GM19372 (cell line): ENCODE measurements around the gene THEM4.
"Not testable (repeated sequence)": the region's sequence is repeated elsewhere in the genome, so short reads cannot be mapped to it uniquely, and the experiment has no call there.

Experiments used
- ATAC-seq: cut with Tn5 transposase; IDR thresholded peaks from one replicate; pipeline ENCODE4 v1.9.1; 2021; ENCODE audit warnings: mild to moderate bottlenecking, low read depth, moderate library complexity; ENCODE audit not compliant: unreplicated experiment

THEM4 gene

GRCh38 chr1:151867321-151867720 lies 42.0 kb downstream of the THEM4 start:
- ATAC-seq = no peak

- ATAC-seq = no peak
These were observed 44.9 kb downstream of the THEM4 start for GRCh38 chr1:151864411-151864810.

DNA sequence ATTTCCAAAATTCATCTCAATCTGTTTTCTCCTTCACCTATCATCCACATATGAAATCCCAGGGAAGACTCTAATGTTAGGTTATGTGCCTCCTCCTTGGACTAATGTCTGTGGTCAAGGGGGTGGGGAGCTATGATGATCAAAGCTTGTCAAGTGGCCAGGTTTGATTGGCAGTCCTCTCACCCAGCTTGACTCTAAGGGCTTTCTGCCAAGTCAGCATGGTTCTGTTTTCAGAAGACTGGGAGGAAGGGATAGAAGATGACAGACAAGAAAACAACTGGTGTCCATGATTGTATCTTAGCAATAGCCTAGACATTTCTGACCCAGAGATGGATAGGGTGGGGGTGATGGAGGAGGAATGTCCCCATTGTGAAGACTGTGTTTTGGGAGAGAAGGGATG lies 46.7 kb downstream of the THEM4 start:
- no peak for ATAC-seq

GRCh38 chr1:151860504-151861187 lies 48.7 kb downstream of the THEM4 start:
- ATAC-seq = no peak

DNA sequence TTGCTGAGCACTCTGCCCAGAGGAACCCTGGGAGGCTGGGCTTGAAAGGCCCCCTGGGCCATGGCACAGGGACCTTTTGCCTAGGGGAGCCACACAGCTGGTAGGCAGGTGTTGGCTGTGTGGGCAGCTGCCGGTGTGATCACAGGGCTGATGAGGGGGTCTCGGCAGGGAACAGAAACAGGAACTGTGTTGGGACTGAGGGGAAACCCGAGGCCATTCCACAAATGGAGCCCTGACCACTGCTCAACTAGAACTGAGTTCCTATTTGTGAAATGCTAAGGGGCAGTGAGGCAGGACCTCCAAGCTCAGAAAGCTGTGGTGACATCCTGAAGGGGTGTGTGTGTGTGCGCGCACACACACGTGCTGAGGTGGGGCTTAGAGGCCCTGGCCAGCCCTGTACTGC lies 49.4 kb downstream of the THEM4 start:
- ATAC-seq = no peak

GRCh38 chr1:151858886-151859665 lies 50.2 kb downstream of the THEM4 start:
- ATAC-seq = no peak

GRCh38 chr1:151858030-151858746 lies 51.1 kb downstream of the THEM4 start:
- ATAC-seq = no peak

- ATAC-seq = no peak
These were observed 53.4 kb downstream of the THEM4 start for GRCh38 chr1:151855933-151856332.

GRCh38 chr1:151855516-151855915 lies 53.8 kb downstream of the THEM4 start:
- not testable (repeated sequence) for ATAC-seq

GRCh38 chr1:151854658-151855057 lies 54.7 kb downstream of the THEM4 start:
- no peak for ATAC-seq

DNA sequence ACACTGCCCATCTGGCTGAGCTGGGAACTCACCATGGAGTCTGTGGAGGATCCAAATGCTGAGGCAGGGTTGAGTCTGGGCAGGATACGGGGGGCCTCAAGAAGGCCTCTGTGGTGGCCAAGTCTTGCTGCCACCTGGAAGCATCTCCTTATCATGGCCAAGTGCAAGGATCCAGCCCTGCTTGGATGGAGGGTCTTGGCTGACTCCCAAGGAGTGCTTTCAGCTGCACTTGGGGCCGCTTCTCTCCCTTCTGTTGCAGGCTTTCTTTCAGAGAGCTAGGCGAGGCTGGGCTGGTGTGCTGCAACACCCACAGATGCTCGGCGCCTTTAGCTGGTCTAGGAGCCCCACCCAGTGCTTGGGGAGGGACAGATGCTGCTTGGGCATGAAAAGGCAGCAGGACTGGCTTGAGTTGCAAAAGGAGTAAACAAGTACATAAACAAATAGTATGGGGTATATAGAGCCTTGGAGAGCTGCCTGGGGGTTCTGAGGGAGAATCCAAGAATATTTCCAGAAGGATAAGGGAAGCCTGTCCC lies 55.8 kb downstream of the THEM4 start, which contains the start of gene THEM5:
Gene THEM5 (minus strand): TSS at position 302 of the 533 bp plus-strand sequence. CDS start 147 bp downstream, at position 155.
- ATAC-seq = no peak

DNA sequence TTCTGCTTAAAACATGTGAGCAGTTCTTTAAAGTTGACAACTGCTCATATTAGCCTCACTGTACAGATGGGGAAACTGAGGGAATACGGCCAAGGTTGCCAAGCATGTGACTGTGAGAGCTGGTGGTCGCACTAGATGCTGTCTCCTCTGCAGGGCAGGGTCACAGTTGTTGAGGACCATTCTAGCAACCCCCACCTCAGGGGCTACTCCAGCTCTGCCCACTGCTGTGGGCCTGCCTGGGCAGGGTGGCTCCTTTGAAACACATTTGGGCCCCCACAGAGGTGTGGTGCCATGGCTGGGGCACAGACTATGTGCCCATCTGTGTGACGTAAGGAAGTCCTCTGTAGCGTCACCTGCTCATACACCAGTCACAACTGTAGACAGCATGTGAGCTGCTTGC lies 56.6 kb downstream of the THEM4 start:
- ATAC-seq = no peak

DNA sequence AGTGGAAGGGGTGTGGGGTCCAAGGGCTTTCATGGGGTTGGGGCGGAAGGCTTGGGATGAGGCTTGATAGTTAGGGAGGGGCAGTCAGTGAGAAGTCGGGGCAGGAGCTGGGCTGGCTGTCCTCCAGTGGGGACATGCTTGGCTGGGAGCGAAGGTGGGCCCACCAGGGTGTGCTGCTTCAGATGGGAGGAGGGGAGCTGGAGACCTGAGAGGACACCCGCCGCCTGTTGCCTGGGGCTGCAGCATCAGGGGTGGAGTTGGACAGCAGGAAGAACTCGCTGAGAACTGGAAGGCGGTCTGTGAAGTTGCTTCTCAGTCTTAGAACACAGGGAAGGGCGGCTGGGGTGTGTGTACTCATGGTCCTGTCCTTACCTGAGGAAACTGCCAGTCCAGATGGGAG lies 57.4 kb downstream of the THEM4 start:
- ATAC-seq = no peak

DNA sequence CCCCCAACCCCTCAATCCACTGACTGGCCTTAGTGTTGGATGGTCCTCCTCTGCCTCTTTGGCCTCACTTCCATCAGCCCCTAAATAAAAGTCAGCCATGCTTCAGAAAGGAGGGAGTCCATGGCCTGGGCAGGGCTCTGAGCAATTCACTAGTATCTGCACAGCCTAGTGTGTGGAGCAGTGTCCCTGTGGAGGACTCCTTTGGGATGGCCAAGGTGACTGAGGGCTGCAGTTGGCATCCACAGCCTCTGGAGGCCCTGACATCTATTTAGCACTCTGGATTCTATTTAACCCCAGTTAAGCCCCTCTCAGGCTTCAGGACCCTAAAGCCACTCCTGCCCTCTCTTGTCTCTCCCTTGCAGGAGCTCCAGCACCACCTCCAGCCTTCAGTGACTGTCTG lies 59.4 kb downstream of the THEM4 start:
- no peak for ATAC-seq

GRCh38 chr1:151849126-151849525 lies 60.2 kb downstream of the THEM4 start:
- no peak for ATAC-seq

- ATAC-seq = no peak
These were observed 61.3 kb downstream of the THEM4 start for GRCh38 chr1:151847867-151848596.

- no peak for ATAC-seq
These were observed 62.5 kb downstream of the THEM4 start for GRCh38 chr1:151846686-151847237.

DNA sequence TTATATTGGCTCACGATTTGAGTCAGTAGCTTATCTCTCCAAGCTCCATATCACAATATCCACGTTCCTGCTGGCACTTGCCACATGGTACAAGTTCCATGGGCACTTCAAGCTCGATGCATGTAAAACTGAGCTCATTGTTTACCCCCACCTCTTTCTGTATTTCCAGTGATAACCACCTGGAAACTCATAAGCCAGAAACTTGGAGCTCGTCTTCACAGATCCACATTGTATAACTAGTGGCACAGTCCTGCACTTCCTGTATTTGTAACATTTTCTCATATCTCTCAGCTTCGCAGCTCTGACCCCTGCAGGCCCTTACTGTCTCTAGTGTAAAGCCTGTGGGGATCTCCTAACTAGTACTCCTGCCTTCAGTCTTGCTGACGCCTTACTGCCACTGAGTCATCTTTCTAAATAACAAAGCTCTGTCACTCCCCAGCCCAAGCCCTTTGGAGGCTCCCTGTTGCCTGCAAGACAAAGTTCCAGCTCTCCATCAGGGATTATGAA lies 63.2 kb downstream of the THEM4 start:
- ATAC-seq = no peak

- no peak for ATAC-seq
These were observed 65.9 kb downstream of the THEM4 start for GRCh38 chr1:151843398-151843797.

GRCh38 chr1:151841141-151841540 lies 68.2 kb downstream of the THEM4 start:
- ATAC-seq = no peak
